HepG2 (cell line): ENCODE data around the gene DNM1. TPM values are rescaled to one million over a fixed set of nuclear protein-coding genes. Genes with fewer than 3 reads are reported as not detected.

Experiments
- ATAC-seq: fragments of 200-7000 bp; cut with Tn5 transposase; 3 replicates; pipeline ENCODE4 v1.9.1; 2020; ENCODE audit warnings: mild to moderate bottlenecking, moderate library complexity
- BruUV-seq: library from RNA; stranded (reverse); fragments of 400-500 nt; replicated peaks from 2 replicates; lab custom pipeline; 2021; lab: Mats Ljungman, UMichigan
- CTCF ChIA-PET: fragments of 300-600 bp; formaldehyde crosslinking; extraction: SDS; loops from one replicate; lab custom pipeline; 2021; ENCODE audit warnings: low total read pairs, inconsistent platforms, low intra/inter-chr PET ratio; lab: Yijun Ruan, JAX
- POLR2A ChIA-PET: fragments of 350-600 bp; sonication (Branson Sonifier 250); formaldehyde crosslinking; loops from one replicate; lab custom pipeline; 2020; ENCODE audit warnings: antibody characterized with exemption, inconsistent platforms; lab: Yijun Ruan, JAX
- DNase-seq: peaks from one replicate; pipeline ENCODE4 v3.0.0-alpha.2; 2015; ENCODE audit warnings: low spot score
- FAIRE-seq: peaks from 3 replicates; lab custom pipeline; 2011; peaks lifted over from hg19 to GRCh38; lab: Jason Lieb, UNC
- H2AFZ ChIP-seq: one replicate; pipeline ENCODE4 v1.6.1; 2011; ENCODE audit warnings: low read length, inconsistent platforms
- H3K27ac ChIP-seq: fragments of 300-600 bp; 3 replicates; pipeline ENCODE4 v1.8.0; 2011; ENCODE audit warnings: mixed run types, mild to moderate bottlenecking, mixed read lengths, low read length, inconsistent platforms; ENCODE audit not compliant: insufficient read depth; ENCODE audit errors: extremely low read length
- H3K27me3 ChIP-seq, 2 experiments: fragments of 200-600 bp in 1 of 2; 2 replicates in 1 of 2; 3 replicates in 1 of 2; pipeline versions ENCODE4 v1.6.0 to v1.8.0; 2011; ENCODE audit warnings: low read length in 2 of 2, mild to moderate bottlenecking in 2 of 2, moderate library complexity in 2 of 2, inconsistent platforms in 1 of 2; ENCODE audit not compliant: insufficient read depth in 2 of 2, control insufficient read depth in 1 of 2
- H3K36me3 ChIP-seq, 2 experiments: fragments of 200-600 bp in 1 of 2; replicated peaks in 1 of 2; 2 replicates in 1 of 2; 3 replicates in 1 of 2; pipeline versions ENCODE4 v1.5.1 to v1.8.0; 2011; ENCODE audit warnings: low read length in 2 of 2, inconsistent platforms in 1 of 2; ENCODE audit not compliant: insufficient read depth in 2 of 2, control insufficient read depth in 1 of 2
- H3K4me1 ChIP-seq: 2 replicates; pipeline ENCODE4 v1.5.1; 2012; ENCODE audit warnings: low read length, inconsistent platforms; ENCODE audit not compliant: insufficient read depth
- H3K4me2 ChIP-seq: 2 replicates; pipeline ENCODE4 v1.6.0; 2011; ENCODE audit warnings: low read depth, low read length, inconsistent platforms
- H3K4me3 ChIP-seq, 3 experiments: fragments of 200-600 bp in 1 of 3; sonication (generic), shearing (Covaris generic) in 1 of 3; replicated peaks in 1 of 3; 2 replicates each; pipeline ENCODE4 v1.5.1; 2011 to 2016; ENCODE audit warnings: low read length in 3 of 3, inconsistent platforms in 2 of 3, low read depth in 2 of 3, mild to moderate bottlenecking in 2 of 3, control low read depth in 1 of 3, mixed read lengths in 1 of 3; ENCODE audit not compliant: insufficient read depth in 1 of 3
- H3K79me2 ChIP-seq: one replicate; pipeline ENCODE4 v1.6.1; 2011; ENCODE audit warnings: low read length, inconsistent platforms; ENCODE audit not compliant: insufficient read depth
- H3K9ac ChIP-seq: 2 replicates; pipeline ENCODE4 v1.6.0; 2011; ENCODE audit warnings: mild to moderate bottlenecking, low read depth, low read length, inconsistent platforms; ENCODE audit not compliant: insufficient read depth
- H3K9me3 ChIP-seq: 2 replicates; pipeline ENCODE4 v1.5.1; 2012; ENCODE audit warnings: mild to moderate bottlenecking, low read length
- H4K20me1 ChIP-seq: 2 replicates; pipeline ENCODE4 v1.6.0; 2011; ENCODE audit warnings: inconsistent platforms, mild to moderate bottlenecking, low read length, moderate library complexity; ENCODE audit not compliant: insufficient read depth
- HOXA3 ChIP-seq: sonication (generic); formaldehyde crosslinking; IDR thresholded peaks from 2 replicates; pipeline ENCODE4 v1.5.0; 2020; ENCODE audit warnings: missing genetic modification reagents
- HOXA5 ChIP-seq: sonication (generic); formaldehyde crosslinking; IDR thresholded peaks from 2 replicates; pipeline ENCODE4 v1.4.0; 2020; ENCODE audit warnings: missing genetic modification reagents
- SPEN ChIP-seq: sonication (generic); formaldehyde crosslinking; IDR thresholded peaks from 2 replicates; pipeline ENCODE4 v1.5.1; 2020; ENCODE audit warnings: low read depth, mild to moderate bottlenecking, missing genetic modification reagents
- SRSF4 ChIP-seq: fragments of 200-400 bp; formaldehyde crosslinking; IDR thresholded peaks from one replicate; pipeline ENCODE4 v1.6.1; 2018; ENCODE audit warnings: mild to moderate bottlenecking, low read depth, low read length, moderate library complexity; ENCODE audit not compliant: poor library complexity, severe bottlenecking
- ZBTB38 ChIP-seq: sonication (generic); formaldehyde crosslinking; IDR thresholded peaks from 2 replicates; pipeline ENCODE4 v1.5.1; 2020; ENCODE audit warnings: mild to moderate bottlenecking, missing genetic modification reagents
- ZNF362 ChIP-seq: sonication (generic); formaldehyde crosslinking; IDR thresholded peaks from 2 replicates; pipeline ENCODE4 v1.4.0; 2020; ENCODE audit warnings: missing genetic modification reagents, mild to moderate bottlenecking, borderline replicate concordance
- ZNF619 ChIP-seq: sonication (generic); formaldehyde crosslinking; IDR thresholded peaks from 2 replicates; pipeline ENCODE4 v1.4.0; 2020; ENCODE audit warnings: mild to moderate bottlenecking, missing genetic modification reagents
- ZNF687 ChIP-seq: sonication (generic); formaldehyde crosslinking; IDR thresholded peaks from 2 replicates; pipeline ENCODE4 v1.5.1; 2020; ENCODE audit warnings: mild to moderate bottlenecking, missing genetic modification reagents, moderate library complexity
- WGBS: methylation state at CpG from one replicate; pipeline ENCODE4 v1.1.6; 2017; ENCODE audit warnings: low lambda C conversion rate; 5-methylcytosine and 5-hydroxymethylcytosine counted together
- in situ Hi-C: cut with HindIII; loops from 2 replicates; pipeline ENCODE4 v1.10.0; 2017; ENCODE audit warnings: low pct_unique_long_range_greater_than_20kb; ENCODE audit not compliant: extremely low pct_ligation_motif_present
- intact Hi-C: fragments of 100-400 bp; cut with micrococcal nuclease; formaldehyde crosslinking; loops from one replicate; pipeline ENCODE4 v1.10.0; 2022; ENCODE audit not compliant: unreplicated experiment
- polyA plus RNA-seq, 8 experiments: library from polyadenylated mRNA; depleted of rRNA in 3 of 8; stranded (reverse) in 7 of 8; unstranded in 1 of 8; fragments of >200 nt; fragmentation: Illumina TruSeq in 4 of 8; extraction: Trizol in 4 of 8; gene quantifications; 2 replicates each; pipeline versions ENCODE4 v1.2.1 to v1.2.3, GENCODE V29; 2011 to 2016; ENCODE audit warnings: low read depth in 4 of 8, missing spikeins in 1 of 8, mixed read lengths in 1 of 8; ENCODE audit not compliant: insufficient read depth in 1 of 8
- total RNA-seq, 5 experiments: library from RNA; depleted of rRNA; stranded (reverse); fragments of >200 nt; fragmentation: Illumina TruSeq; extraction: Trizol; gene quantifications; 2 replicates each; pipeline ENCODE4 v1.2.3, GENCODE V29; 2016; ENCODE audit warnings: low read depth in 1 of 5

DNM1 gene
- total and polyA plus RNA-seq, 2 of the 13 experiments (the other 11 are each of a cell fraction or from before 2014, with no cell fraction given), result 0.13 to 0.58 TPM

GRCh38 chr9:128249558-128249907 is 46.4 kb downstream of the DNM1 start:
- Histone ChIP-seq H3K4me3 (no peak overlapping the region), H3K9ac (no peak overlapping the region), H3K4me2 (no peak overlapping the region), H3K27me3 (no peaks in the 10 kb centered on the region; a peak in 1 of 5 replicates), H3K79me2 (no peaks in the 10 kb centered on the region), H4K20me1 (no peaks in the 10 kb centered on the region), H3K4me1 (peaks cover 49% of the 10 kb centered on the region), H3K36me3 (no peaks in the 10 kb centered on the region), H3K27ac (no peak overlapping the region), H2AFZ (no peak overlapping the region), H3K9me3 (no peaks in the 10 kb centered on the region)
- CTCF ChIA-PET, result no interaction called here
- POLR2A ChIA-PET, result no interaction called here
- BruUV-seq, result no TSS peak
- intact Hi-C loops (no loop called here), in situ Hi-C loops (no loop called here)
- DNase-seq (no peak), ATAC-seq (no peak), FAIRE-seq (no peak)
- 50% methylated on average over 8 of the region's 8 CpGs for WGBS
- TF ChIP-seq ZNF619 (CRISPR knock-in tag), result no peak
- peak; percentile 34; the same call in 1 of the 2 replicates for TF ChIP-seq ZNF362 (CRISPR knock-in tag)

GRCh38 chr9:128249908-128250838 is 47.0 kb downstream of the DNM1 start:
- no peak for FAIRE-seq
- TF ChIP-seq ZNF687 (peak; percentile 28; the same call in 1 of the 2 replicates), ZBTB38 (CRISPR knock-in tag) (peak; percentile 71; the same call in 1 of the 2 replicates), HOXA5 (CRISPR knock-in tag) (no peak), HOXA3 (CRISPR knock-in tag) (peak; percentile 16; the same call in 1 of the 2 replicates), ZNF362 (CRISPR knock-in tag) (0 out of 2 replicates have a peak, but pooled peaks have one; percentile 9), SRSF4 (no peak), SPEN (CRISPR knock-in tag) (no peak)

More at GRCh38 chr9:128249908-128250838, 47.0 kb downstream of the DNM1 start:
- Histone ChIP-seq H3K4me1 (peaks cover 44% of the 10 kb centered on the region), H3K9ac (no peak overlapping the region), H3K79me2 (no peaks in the 10 kb centered on the region), H2AFZ (no peak overlapping the region), H3K9me3 (no peaks in the 10 kb centered on the region), H3K36me3 (no peaks in the 10 kb centered on the region), H3K4me3 (no peak overlapping the region), H3K4me2 (no peak overlapping the region), H4K20me1 (no peaks in the 10 kb centered on the region), H3K27ac (no peak overlapping the region), H3K27me3 (no peaks in the 10 kb centered on the region; a peak in 1 of 5 replicates)
- POLR2A ChIA-PET, result interaction anchor here (0.9 to 1.1 kb wide), 2 partner anchors 26 to 54 kb away, joined by 3 to 4 read pairs; partner anchors contain the start of genes GOLGA2 and SWI5
- BruUV-seq, result no TSS peak
- no peak for DNase-seq
- 87% methylated on average over 34 of the region's 81 CpGs for WGBS
- intact Hi-C loops (no loop called here), in situ Hi-C loops (no loop called here)
- ATAC-seq, result no peak
- CTCF ChIA-PET, result no interaction called here
